Mucosa of rectum (tissue), 2 donors: Measurements from ENCODE around the gene VN1R2.
"Not testable (repeated sequence)": the region's sequence is repeated elsewhere in the genome, so short reads cannot be mapped to it uniquely, and the experiment has no call there.

Experiments
- H3K27ac ChIP-seq, 2 donors: one replicate each; pipeline ENCODE4 v1.7.0; 2013; ENCODE audit warnings: inconsistent platforms in 2 of 2, low read depth in 2 of 2, low read length in 2 of 2
- H3K27me3 ChIP-seq, 2 donors: one replicate each; pipeline ENCODE4 v1.7.0; 2013; ENCODE audit warnings: low read length in 2 of 2; ENCODE audit not compliant: control insufficient read depth in 2 of 2, insufficient read depth in 2 of 2
- H3K36me3 ChIP-seq, 2 donors: one replicate each; pipeline ENCODE4 v1.7.0; 2013; ENCODE audit warnings: low read length in 2 of 2; ENCODE audit not compliant: control insufficient read depth in 2 of 2, insufficient read depth in 2 of 2
- H3K4me1 ChIP-seq, 2 donors: one replicate each; pipeline ENCODE4 v1.7.0; 2013; ENCODE audit warnings: low read length in 2 of 2, mild to moderate bottlenecking in 1 of 2; ENCODE audit not compliant: control insufficient read depth in 2 of 2, insufficient read depth in 2 of 2
- H3K4me3 ChIP-seq, 2 donors: one replicate each; pipeline ENCODE4 v1.7.0; 2013; ENCODE audit warnings: low read length in 2 of 2
- H3K9ac ChIP-seq, 2 donors: one replicate each; pipeline ENCODE4 v1.7.0; 2013; ENCODE audit warnings: low read length in 2 of 2, low read depth in 1 of 2, mild to moderate bottlenecking in 1 of 2
- H3K9me3 ChIP-seq, 2 donors: one replicate each; pipeline ENCODE4 v1.7.0; 2013; ENCODE audit warnings: low read length in 2 of 2; ENCODE audit not compliant: control insufficient read depth in 2 of 2
- donor health status: healthy.
- donor health status: Normal muscosa, but diverticular disease.

VN1R2 gene

GRCh38 chr19:53257715-53258342 is at the start of gene VN1R2:
VN1R2 (plus strand) TSS chr19:53258292; CDS start chr19:53258376, 84 bp downstream.
- not testable (repeated sequence) for H3K9me3 ChIP-seq, H3K27me3 ChIP-seq, H3K4me3 ChIP-seq, H3K9ac ChIP-seq, H3K36me3 ChIP-seq, H3K4me1 ChIP-seq, H3K27ac ChIP-seq

GRCh38 chr19:53211554-53211953 is 46.5 kb upstream of the VN1R2 start:
- Histone ChIP-seq H3K36me3 (peaks cover 24 to 34% of the 10 kb centered on the region in 2 donors), H3K9me3 (peaks cover 63 to 66% of the 10 kb centered on the region in 2 donors), H3K4me3 (peak overlapping the region; percentile 22 to 34)
- not testable (repeated sequence) for H3K27me3 ChIP-seq, H3K9ac ChIP-seq, H3K27ac ChIP-seq, H3K4me1 ChIP-seq

GRCh38 chr19:53212703-53213320 is 45.3 kb upstream of the VN1R2 start:
- Histone ChIP-seq H3K4me1 (no peaks in the 10 kb centered on the region), H3K27ac (no peak overlapping the region), H3K9me3 (peaks cover 67 to 68% of the 10 kb centered on the region in 2 donors), H3K4me3 (peak overlapping the region in 1 of 2 donors; percentile 17), H3K27me3 (no peaks in the 10 kb centered on the region), H3K36me3 (peaks cover 24 to 30% of the 10 kb centered on the region in 2 donors), H3K9ac (no peak overlapping the region)

- not testable (repeated sequence) for H3K36me3 ChIP-seq, H3K27ac ChIP-seq, H3K9ac ChIP-seq, H3K27me3 ChIP-seq, H3K4me1 ChIP-seq, H3K4me3 ChIP-seq
- peaks cover 17 to 19% of the 10 kb centered on the region in 2 donors for H3K9me3 ChIP-seq
Observed at GRCh38 chr19:53222716-53223115, 35.4 kb upstream of the VN1R2 start.

- H3K27me3 ChIP-seq: no peaks in the 10 kb centered on the region
- peaks cover 15 to 19% of the 10 kb centered on the region in 2 donors for H3K9me3 ChIP-seq
Observed at GRCh38 chr19:53224606-53225005, 33.5 kb upstream of the VN1R2 start.

GRCh38 chr19:53237114-53237777 is 20.8 kb upstream of the VN1R2 start:
- Histone ChIP-seq H3K27me3 (no peaks in the 10 kb centered on the region), H3K27ac (no peak overlapping the region), H3K4me1 (no peaks in the 10 kb centered on the region), H3K36me3 (peaks cover 5 to 18% of the 10 kb centered on the region in 2 donors), H3K4me3 (no peak overlapping the region), H3K9ac (no peak overlapping the region), H3K9me3 (peaks cover 44 to 46% of the 10 kb centered on the region in 2 donors)

More at GRCh38 chr19:53224606-53225005, 33.5 kb upstream of the VN1R2 start:
- no peaks in the 10 kb centered on the region for H3K36me3 ChIP-seq
- no peak overlapping the region for H3K4me3 ChIP-seq
- H3K4me1 ChIP-seq: no peaks in the 10 kb centered on the region
- no peak overlapping the region for H3K9ac ChIP-seq
- H3K27ac ChIP-seq: no peak overlapping the region

- Histone ChIP-seq H3K36me3 (peaks cover 2 to 19% of the 10 kb centered on the region in 2 donors), H3K27me3 (no peaks in the 10 kb centered on the region), H3K27ac (no peak overlapping the region), H3K4me1 (no peaks in the 10 kb centered on the region), H3K9me3 (peaks cover 26 to 35% of the 10 kb centered on the region in 2 donors), H3K4me3 (no peak overlapping the region), H3K9ac (no peak overlapping the region)
Observed at GRCh38 chr19:53246498-53246897, 11.6 kb upstream of the VN1R2 start.

- H3K27ac ChIP-seq: peak within 1 kb of the TSS; percentile 44 to 52
- H3K4me3 ChIP-seq: peak within 1 kb of the TSS; percentile 74 to 82
- no peaks in the 10 kb centered on the region for H3K27me3 ChIP-seq
- peak within 1 kb of the TSS; percentile 47 to 57 for H3K9ac ChIP-seq
- no peaks in the 10 kb centered on the region for H3K36me3 ChIP-seq
- H3K4me1 ChIP-seq: peaks cover 0 to 2% of the 10 kb centered on the region in 2 donors
- peaks cover 4 to 8% of the 10 kb centered on the region in 2 donors for H3K9me3 ChIP-seq
Observed at GRCh38 chr19:53254411-53255341, 3.4 kb upstream of the VN1R2 start, which contains the start of gene ZNF677. ZNF677 (minus strand) TSS chr19:53254873; CDS start chr19:53251550, 3,323 bp downstream.

GRCh38 chr19:53267623-53268022 is 9.5 kb downstream of the VN1R2 start, which contains the start of gene VN1R4:
VN1R4 (minus strand) TSS chr19:53267723; CDS start chr19:53267665, 58 bp downstream.
- not testable (repeated sequence) for H3K27ac ChIP-seq, H3K9me3 ChIP-seq, H3K27me3 ChIP-seq, H3K36me3 ChIP-seq, H3K9ac ChIP-seq, H3K4me3 ChIP-seq, H3K4me1 ChIP-seq
